Measurements from ENCODE around the gene ADSS1.

ADSS1 gene

GRCh38 chr14:104700225-104700651 lies 23.8 kb upstream of the ADSS1 start:
- no peak for DNase-seq

- DNase-seq: no peak
Measured at GRCh38 chr14:104700747-104701217, 23.2 kb upstream of the ADSS1 start.

GRCh38 chr14:104701383-104702076 lies 22.5 kb upstream of the ADSS1 start:
- DNase-seq: no peak

GRCh38 chr14:104702106-104702505 lies 21.9 kb upstream of the ADSS1 start:
- no peak for DNase-seq

- DNase-seq: no peak
Measured at GRCh38 chr14:104702673-104703072, 21.4 kb upstream of the ADSS1 start.

- DNase-seq: no peak
Measured at GRCh38 chr14:104703269-104703668, 20.8 kb upstream of the ADSS1 start.

GRCh38 chr14:104704252-104704651 lies 19.8 kb upstream of the ADSS1 start:
- no peak for DNase-seq

GRCh38 chr14:104705340-104706047 lies 18.5 kb upstream of the ADSS1 start:
- DNase-seq: no peak

- no peak for DNase-seq
Measured at GRCh38 chr14:104706733-104707607, 17.1 kb upstream of the ADSS1 start.

- DNase-seq: no peak
Measured at GRCh38 chr14:104707608-104708595, 16.1 kb upstream of the ADSS1 start.

GRCh38 chr14:104708606-104709268 lies 15.3 kb upstream of the ADSS1 start:
- peak; percentile 46 for DNase-seq

GRCh38 chr14:104709387-104710039 lies 14.5 kb upstream of the ADSS1 start:
- DNase-seq: no peak

- no peak for DNase-seq
Measured at GRCh38 chr14:104710071-104710735, 13.8 kb upstream of the ADSS1 start.

- DNase-seq: no peak
Measured at GRCh38 chr14:104712881-104713734, 10.9 kb upstream of the ADSS1 start.

- no peak for DNase-seq
Measured at GRCh38 chr14:104714066-104714465, 10.0 kb upstream of the ADSS1 start.

- DNase-seq: no peak
Measured at GRCh38 chr14:104714681-104715080, 9.3 kb upstream of the ADSS1 start.

- DNase-seq: no peak
Measured at GRCh38 chr14:104715416-104715815, 8.6 kb upstream of the ADSS1 start.

- no peak for DNase-seq
Measured at GRCh38 chr14:104715871-104716270, 8.2 kb upstream of the ADSS1 start.

- no peak for DNase-seq
Measured at GRCh38 chr14:104717137-104717536, 6.9 kb upstream of the ADSS1 start.
